ENCODE measurements around the gene MGRN1. TPM values are rescaled to one million over a fixed set of nuclear protein-coding genes. Genes with fewer than 3 reads are reported as not detected.

The MGRN1 gene
- total and polyA plus RNA-seq, 4 donors: 29.5 to 112 (median 47.0) TPM

DNA sequence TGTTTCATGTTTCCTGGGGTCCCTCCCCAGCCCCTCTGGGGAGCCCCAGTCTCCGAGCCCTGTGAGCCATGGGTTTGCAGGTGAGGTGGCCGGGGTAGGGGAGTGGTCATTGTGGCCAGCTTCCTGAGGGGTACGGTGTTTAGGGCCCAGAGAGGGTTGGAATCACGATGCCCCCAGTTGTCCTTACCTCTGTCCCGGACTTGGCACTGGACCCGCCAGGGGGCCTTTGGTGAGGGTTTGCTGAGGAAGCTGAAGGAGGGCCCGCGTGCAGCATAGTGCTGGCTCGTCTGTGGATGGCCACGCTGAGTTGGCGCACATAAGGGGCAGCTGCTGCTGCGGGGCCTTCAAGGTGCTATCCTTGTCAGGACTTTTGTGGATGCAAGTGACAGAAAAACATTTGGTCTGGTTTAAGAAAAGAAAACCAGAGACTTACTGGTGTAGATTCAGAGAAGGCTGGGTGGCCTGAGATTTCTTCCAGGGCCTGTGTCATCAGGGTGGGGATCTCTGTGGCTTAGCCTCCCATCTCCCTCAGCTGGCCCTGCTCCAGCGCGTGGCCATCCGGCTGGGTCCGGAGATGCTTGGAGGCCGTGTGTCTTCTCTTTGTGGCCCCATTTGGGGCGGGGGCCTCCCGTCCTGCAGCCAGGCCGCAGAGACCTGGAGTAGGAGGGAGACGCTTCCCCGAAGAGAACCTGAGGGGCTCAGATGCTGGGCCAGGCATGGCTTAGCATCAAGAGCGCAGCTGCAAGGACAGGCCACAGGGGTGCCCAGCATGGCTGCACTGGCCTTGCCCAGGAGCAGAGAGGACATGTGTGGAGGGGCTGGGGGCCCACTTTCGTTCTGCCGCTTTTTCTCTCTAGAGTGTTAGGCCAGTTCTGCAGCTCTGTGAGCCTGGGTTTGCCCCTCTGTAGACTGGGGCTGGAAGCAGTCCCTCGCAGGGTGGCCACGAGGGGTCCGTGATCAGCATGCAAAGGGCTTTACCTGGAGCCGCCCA lies 35.0 kb downstream of the MGRN1 start:
- H3K27ac ChIP-seq (ENCODE audit: low read depth in 1 of 2, low read length in 1 of 2): peak overlapping the region in 1 of 2 donors; percentile 83
- no peaks in the 10 kb centered on the region for H3K9me3 ChIP-seq (ENCODE audit: control insufficient read depth in 4 of 4, insufficient read depth in 3 of 4, low read length in 3 of 4)
- no peaks in the 10 kb centered on the region for H3K27me3 ChIP-seq (ENCODE audit: control insufficient read depth in 3 of 3, insufficient read depth in 3 of 3, low read length in 2 of 3)
- H3K4me3 ChIP-seq: no peak overlapping the region
- ATAC-seq (ENCODE audit: insufficient read depth, low FRiP score) (no peak), DNase-seq (no peak)
- H3K36me3 ChIP-seq (ENCODE audit: control insufficient read depth in 4 of 4, insufficient read depth in 4 of 4, low read length in 4 of 4): peaks cover 0 to 53% (median 20%) of the 10 kb centered on the region in 4 donors
- peaks cover 0 to 22% (median 8%) of the 10 kb centered on the region in 5 donors for H3K4me1 ChIP-seq (ENCODE audit: control insufficient read depth in 5 of 5, insufficient read depth in 5 of 5, low read length in 5 of 5)
- H3K9ac ChIP-seq (ENCODE audit: insufficient read depth in 1 of 2, low read length in 2 of 2): no peak overlapping the region
- WGBS, 2 donors: 91 to 92% methylated on average over 29 of the region's 29 CpGs
- TF ChIP-seq, protein P1, sequence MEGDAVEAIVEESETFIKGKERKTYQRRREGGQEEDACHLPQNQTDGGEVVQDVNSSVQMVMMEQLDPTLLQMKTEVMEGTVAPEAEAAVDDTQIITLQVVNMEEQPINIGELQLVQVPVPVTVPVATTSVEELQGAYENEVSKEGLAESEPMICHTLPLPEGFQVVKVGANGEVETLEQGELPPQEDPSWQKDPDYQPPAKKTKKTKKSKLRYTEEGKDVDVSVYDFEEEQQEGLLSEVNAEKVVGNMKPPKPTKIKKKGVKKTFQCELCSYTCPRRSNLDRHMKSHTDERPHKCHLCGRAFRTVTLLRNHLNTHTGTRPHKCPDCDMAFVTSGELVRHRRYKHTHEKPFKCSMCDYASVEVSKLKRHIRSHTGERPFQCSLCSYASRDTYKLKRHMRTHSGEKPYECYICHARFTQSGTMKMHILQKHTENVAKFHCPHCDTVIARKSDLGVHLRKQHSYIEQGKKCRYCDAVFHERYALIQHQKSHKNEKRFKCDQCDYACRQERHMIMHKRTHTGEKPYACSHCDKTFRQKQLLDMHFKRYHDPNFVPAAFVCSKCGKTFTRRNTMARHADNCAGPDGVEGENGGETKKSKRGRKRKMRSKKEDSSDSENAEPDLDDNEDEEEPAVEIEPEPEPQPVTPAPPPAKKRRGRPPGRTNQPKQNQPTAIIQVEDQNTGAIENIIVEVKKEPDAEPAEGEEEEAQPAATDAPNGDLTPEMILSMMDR (IDR thresholded peaks at IDR 0.05; ENCODE audit: control extremely low read depth, extremely low read depth): no peak

DNA sequence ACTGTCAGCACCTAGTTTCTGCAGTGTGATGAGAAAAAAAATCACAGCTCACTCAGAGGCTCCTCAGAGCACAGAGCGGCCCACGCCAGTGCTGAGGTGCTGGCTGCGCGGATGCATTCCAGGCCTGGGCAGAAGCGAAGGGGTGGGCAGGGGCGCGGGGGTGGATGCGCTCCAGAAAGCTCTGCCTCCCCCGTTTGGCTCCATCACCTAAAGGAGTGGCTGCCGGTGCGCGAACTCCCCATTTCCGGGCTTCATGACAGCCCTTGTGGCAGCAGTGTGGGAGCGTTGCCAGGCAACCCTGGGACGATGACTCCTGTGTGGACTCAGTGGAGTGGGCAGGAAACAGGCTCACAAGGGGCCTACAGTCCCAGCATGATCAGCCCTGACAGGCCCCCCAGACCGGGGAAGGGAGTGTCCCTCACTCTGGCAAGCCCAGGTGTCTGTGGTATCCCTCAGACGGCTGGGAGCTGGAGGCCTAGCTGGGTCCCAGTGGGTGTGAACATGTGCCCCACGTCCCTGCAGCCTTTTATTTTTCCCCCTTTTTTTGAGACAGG lies 35.9 kb downstream of the MGRN1 start:
- peak; percentile 64 to 75 (median 74) for DNase-seq
- Histone ChIP-seq H3K4me3 (no peak overlapping the region), H3K36me3 (ENCODE audit: control insufficient read depth in 4 of 4, insufficient read depth in 4 of 4, low read length in 4 of 4) (peaks cover 0 to 48% (median 18%) of the 10 kb centered on the region in 4 donors), H3K27ac (ENCODE audit: low read depth in 1 of 2, low read length in 1 of 2) (peak overlapping the region in 1 of 2 donors; percentile 83), H3K9ac (ENCODE audit: insufficient read depth in 1 of 2, low read length in 2 of 2) (no peak overlapping the region), H3K4me1 (ENCODE audit: control insufficient read depth in 5 of 5, insufficient read depth in 5 of 5, low read length in 5 of 5) (peaks cover 0 to 24% (median 3%) of the 10 kb centered on the region in 5 donors), H3K9me3 (ENCODE audit: control insufficient read depth in 4 of 4, insufficient read depth in 3 of 4, low read length in 3 of 4) (no peaks in the 10 kb centered on the region), H3K27me3 (ENCODE audit: control insufficient read depth in 3 of 3, insufficient read depth in 3 of 3, low read length in 2 of 3) (no peaks in the 10 kb centered on the region)
- peak; percentile 29 for ATAC-seq (ENCODE audit: insufficient read depth, low FRiP score)
- TF ChIP-seq, protein P1 (IDR thresholded peaks at IDR 0.05; ENCODE audit: control extremely low read depth, extremely low read depth): no peak
- WGBS, 2 donors: 27 to 38% methylated on average over 18 of the region's 18 CpGs

- Histone ChIP-seq H3K9ac (ENCODE audit: insufficient read depth in 1 of 2, low read length in 2 of 2) (no peak overlapping the region), H3K27ac (ENCODE audit: low read depth in 1 of 2, low read length in 1 of 2) (peak overlapping the region in 1 of 2 donors; percentile 83), H3K4me1 (ENCODE audit: control insufficient read depth in 5 of 5, insufficient read depth in 5 of 5, low read length in 5 of 5) (peaks cover 0 to 20% (median 0%) of the 10 kb centered on the region in 5 donors), H3K36me3 (ENCODE audit: control insufficient read depth in 4 of 4, insufficient read depth in 4 of 4, low read length in 4 of 4) (peaks cover 0 to 46% (median 17%) of the 10 kb centered on the region in 4 donors), H3K27me3 (ENCODE audit: control insufficient read depth in 3 of 3, insufficient read depth in 3 of 3, low read length in 2 of 3) (no peaks in the 10 kb centered on the region), H3K4me3 (no peak overlapping the region), H3K9me3 (ENCODE audit: control insufficient read depth in 4 of 4, insufficient read depth in 3 of 4, low read length in 3 of 4) (no peaks in the 10 kb centered on the region)
- ATAC-seq (ENCODE audit: insufficient read depth, low FRiP score) (no peak), DNase-seq (no peak)
- WGBS, 2 donors: 37 to 47% methylated on average over 11 of the region's 11 CpGs
- TF ChIP-seq, protein P1 (IDR thresholded peaks at IDR 0.05; ENCODE audit: control extremely low read depth, extremely low read depth): no peak
Observed at GRCh38 chr16:4661661-4662060, 37.0 kb downstream of the MGRN1 start.
